NOMO-1 treated with dmso at 0.1 percent for 144 hours (cell line): ENCODE results near the gene SLC22A4.

Experiments used
- DNase-seq: peaks from one replicate; lab custom pipeline; 2025; ENCODE audit not compliant: unreplicated experiment; lab: John Stamatoyannopoulos, UW

Gene SLC22A4

DNA sequence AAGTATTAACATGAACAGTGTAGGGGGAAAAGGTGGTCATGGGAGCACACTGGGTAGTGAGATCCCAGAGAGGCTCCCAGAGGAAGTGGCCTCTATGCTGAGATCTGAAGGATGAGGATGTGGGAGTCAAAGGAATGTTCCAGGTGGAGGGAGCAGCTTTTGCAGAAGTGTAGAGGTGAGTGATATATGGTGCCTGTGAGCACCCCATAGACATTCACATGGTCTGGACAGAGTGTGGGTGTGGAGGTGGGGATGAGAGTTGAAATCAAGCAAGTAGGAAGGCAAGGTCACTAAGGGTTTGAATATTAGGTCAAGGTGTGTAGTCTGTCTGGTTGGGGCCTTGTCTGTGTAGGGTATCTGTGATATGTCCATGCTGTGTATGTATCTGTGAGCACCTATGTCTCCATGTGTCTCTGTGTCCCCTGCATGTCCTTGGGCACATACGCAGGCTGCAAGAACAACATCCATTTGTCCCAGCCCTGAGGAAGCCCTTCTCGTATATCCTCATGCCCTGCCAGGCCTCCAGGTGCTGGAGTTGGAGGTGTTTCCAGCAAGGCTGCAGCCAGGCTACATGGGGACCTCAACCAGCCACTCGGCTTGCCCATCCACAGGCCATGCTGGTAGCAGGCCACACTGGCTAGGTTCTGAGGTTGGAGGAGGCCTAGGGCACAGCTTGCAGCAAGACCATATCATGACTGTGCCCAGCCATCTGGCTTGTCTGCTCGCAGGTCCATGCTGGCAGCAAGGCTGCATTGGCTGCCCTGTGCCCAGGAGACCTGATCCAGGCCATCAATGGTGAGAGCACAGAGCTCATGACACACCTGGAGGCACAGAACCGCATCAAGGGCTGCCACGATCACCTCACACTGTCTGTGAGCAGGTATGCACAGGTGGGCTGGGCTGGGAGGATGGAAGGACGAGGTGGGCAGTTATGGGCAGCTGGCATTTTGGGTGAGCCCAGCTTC lies 32.0 kb upstream of the SLC22A4 start:
- DNase-seq: no peak

DNA sequence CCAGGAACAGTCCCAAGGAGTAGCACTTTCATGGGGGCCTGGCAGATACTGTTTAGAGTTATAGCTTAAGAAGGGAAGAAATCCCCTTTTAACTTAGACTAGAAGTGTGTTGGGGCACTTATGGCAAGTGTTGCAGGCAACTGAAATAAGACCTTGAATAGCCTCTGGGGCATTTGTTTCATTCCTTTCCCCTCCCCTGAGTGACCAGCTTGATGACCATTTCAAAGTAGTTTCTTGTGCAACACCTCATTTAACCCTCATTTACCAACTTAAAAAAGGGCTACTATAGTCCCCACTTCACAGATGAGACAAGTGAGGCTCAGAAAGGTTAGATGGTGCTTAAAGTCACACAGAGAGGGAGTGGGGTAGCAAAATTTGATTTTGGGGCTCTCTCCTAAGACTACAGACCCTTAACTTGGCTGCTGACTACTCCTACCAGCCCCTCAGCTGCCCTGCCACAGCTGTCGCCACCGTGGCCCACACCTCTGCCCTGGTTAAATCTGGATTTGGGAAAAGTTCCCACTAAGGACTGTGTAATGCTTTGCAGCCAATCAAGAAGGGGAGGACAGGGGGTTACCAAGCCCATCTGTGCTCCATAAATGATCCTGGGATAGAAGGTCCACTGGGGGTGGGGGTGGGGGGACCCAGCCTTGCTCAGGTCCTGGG lies 31.2 kb upstream of the SLC22A4 start:
- no peak for DNase-seq

DNA sequence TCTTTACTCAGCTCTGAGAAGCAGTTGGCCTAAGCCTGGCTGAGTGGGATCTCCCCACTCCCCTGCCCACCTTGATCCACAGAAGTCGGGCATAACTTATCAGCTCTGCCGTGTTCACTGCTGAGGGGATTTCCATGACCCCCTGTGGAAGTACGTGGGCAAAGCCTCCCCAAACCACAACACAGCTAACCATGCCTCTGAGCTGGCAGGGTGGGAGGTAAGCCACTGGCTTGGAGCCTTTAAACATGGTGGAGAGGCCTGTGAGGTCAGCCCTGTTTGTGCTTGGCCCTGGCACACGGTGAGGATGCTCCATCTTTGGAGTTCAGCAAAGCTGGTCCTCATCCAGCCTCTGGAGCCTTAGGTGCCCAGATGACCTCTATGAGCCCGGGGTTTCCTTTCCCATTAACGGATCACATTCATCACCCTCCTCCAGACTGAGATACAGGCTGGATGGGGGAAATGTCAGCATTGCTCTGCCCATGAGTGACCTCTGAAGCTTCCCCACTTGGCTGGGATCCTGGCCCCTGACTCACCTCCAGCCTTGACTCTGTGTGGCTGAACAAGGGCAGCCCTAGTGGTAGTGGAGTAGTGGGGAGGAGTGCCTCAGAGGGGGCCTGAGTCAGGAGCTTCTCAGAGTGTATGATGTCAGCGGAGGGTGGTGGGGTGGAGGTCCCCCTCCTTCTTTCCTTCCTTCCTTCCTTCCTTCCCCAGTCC lies 30.5 kb upstream of the SLC22A4 start:
- DNase-seq: no peak

GRCh38 chr5:132264546-132265335 lies 29.5 kb upstream of the SLC22A4 start:
- DNase-seq: no peak

GRCh38 chr5:132265336-132266030 lies 28.7 kb upstream of the SLC22A4 start:
- no peak for DNase-seq

DNA sequence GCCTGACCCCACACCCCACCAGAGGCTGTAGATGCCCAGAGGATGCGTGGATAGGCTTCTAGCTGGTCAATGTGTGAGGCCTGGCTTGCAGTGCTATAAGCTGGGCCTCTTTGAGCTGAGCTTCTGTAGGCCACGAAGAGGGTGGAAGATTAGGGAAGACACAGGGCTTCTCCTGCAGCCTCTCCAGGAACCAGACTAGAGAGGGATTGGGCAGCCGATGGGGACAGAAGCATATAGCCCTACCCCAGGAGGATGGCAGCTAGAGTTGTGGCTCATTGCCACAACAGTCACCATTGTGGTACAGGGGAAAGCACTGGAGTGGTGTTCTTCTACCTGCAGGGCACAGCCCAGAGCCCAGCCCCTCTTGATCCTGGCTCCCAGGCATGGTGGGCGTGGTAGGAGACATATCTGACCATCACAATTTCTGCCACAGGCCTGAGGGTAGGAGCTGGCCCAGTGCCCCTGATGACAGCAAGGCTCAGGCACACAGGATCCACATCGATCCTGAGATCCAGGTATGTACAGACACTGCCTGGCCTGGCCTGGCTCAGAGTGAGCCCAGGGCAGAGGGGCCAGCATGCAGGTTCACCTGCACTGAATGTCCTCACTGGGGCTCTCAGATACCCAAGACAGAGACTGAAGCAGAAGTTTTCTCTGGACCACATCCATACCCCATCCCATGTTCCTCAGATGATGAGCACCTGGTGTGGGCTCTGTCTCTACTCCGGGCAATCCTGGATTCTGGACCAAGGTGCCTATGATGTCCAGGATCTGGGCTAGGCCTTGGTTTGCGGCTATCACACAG lies 28.0 kb upstream of the SLC22A4 start:
- DNase-seq: no peak

- no peak for DNase-seq
These were observed 27.4 kb upstream of the SLC22A4 start for GRCh38 chr5:132266836-132267160.

GRCh38 chr5:132267166-132267739 lies 26.9 kb upstream of the SLC22A4 start:
- DNase-seq: no peak

GRCh38 chr5:132267931-132268768 lies 26.0 kb upstream of the SLC22A4 start:
- DNase-seq: no peak

GRCh38 chr5:132268769-132269551 lies 25.2 kb upstream of the SLC22A4 start:
- DNase-seq: no peak

- no peak for DNase-seq
These were observed 24.4 kb upstream of the SLC22A4 start for GRCh38 chr5:132269635-132270334.

GRCh38 chr5:132270335-132270665 lies 23.9 kb upstream of the SLC22A4 start:
- DNase-seq: no peak

GRCh38 chr5:132270706-132271105 lies 23.5 kb upstream of the SLC22A4 start:
- DNase-seq: no peak

GRCh38 chr5:132271251-132272246 lies 22.6 kb upstream of the SLC22A4 start:
- no peak for DNase-seq

- peak; percentile 12 for DNase-seq
These were observed 21.6 kb upstream of the SLC22A4 start for GRCh38 chr5:132272311-132273210.
